HG03175 (cell line): ENCODE data around the gene TCHP.
"Not testable (repeated sequence)": the region's sequence is repeated elsewhere in the genome, so short reads cannot be mapped to it uniquely, and the experiment has no call there.

Experiments
- ATAC-seq: cut with Tn5 transposase; IDR thresholded peaks from one replicate; pipeline ENCODE4 v1.9.1; 2021; ENCODE audit warnings: mild to moderate bottlenecking, moderate library complexity; ENCODE audit not compliant: unreplicated experiment

The TCHP gene

GRCh38 chr12:109905301-109905700, 5.2 kb downstream of the TCHP start:
- ATAC-seq, result no peak

- no peak for ATAC-seq
These were observed 10.3 kb downstream of the TCHP start for GRCh38 chr12:109910254-109910968.

GRCh38 chr12:109910969-109911348, 10.9 kb downstream of the TCHP start:
- no peak for ATAC-seq

GRCh38 chr12:109912855-109913321, 12.8 kb downstream of the TCHP start:
- no peak for ATAC-seq

- no peak for ATAC-seq
These were observed 14.4 kb downstream of the TCHP start for GRCh38 chr12:109914461-109914860.

GRCh38 chr12:109915171-109916040, 15.3 kb downstream of the TCHP start:
- ATAC-seq, result no peak

GRCh38 chr12:109916045-109916444, 16.0 kb downstream of the TCHP start:
- ATAC-seq, result no peak

- no peak for ATAC-seq
These were observed 19.4 kb downstream of the TCHP start for GRCh38 chr12:109919456-109919855.

GRCh38 chr12:109920261-109920780, 20.2 kb downstream of the TCHP start:
- no peak for ATAC-seq

- no peak for ATAC-seq
These were observed 21.9 kb downstream of the TCHP start for GRCh38 chr12:109921982-109922381.

- no peak for ATAC-seq
These were observed 23.0 kb downstream of the TCHP start for GRCh38 chr12:109923038-109923437.

- ATAC-seq, result no peak
These were observed 23.6 kb downstream of the TCHP start for GRCh38 chr12:109923481-109924245.

- ATAC-seq, result no peak
These were observed 25.2 kb downstream of the TCHP start for GRCh38 chr12:109925185-109925840.

- ATAC-seq, result no peak
These were observed 25.9 kb downstream of the TCHP start for GRCh38 chr12:109926016-109926415.

GRCh38 chr12:109926488-109927210, 26.6 kb downstream of the TCHP start:
- ATAC-seq, result no peak

- no peak for ATAC-seq
These were observed 27.5 kb downstream of the TCHP start for GRCh38 chr12:109927622-109928021.

- no peak for ATAC-seq
These were observed 28.1 kb downstream of the TCHP start for GRCh38 chr12:109928058-109928656.

GRCh38 chr12:109929326-109929725, 29.3 kb downstream of the TCHP start:
- ATAC-seq, result not testable (repeated sequence)

- ATAC-seq, result no peak
These were observed 30.1 kb downstream of the TCHP start for GRCh38 chr12:109930028-109930800.
